ENCODE measurements around the gene SLC39A10. TPM values are rescaled to one million over a fixed set of nuclear protein-coding genes. Genes with fewer than 3 reads are reported as not detected.
"Not testable (repeated sequence)": the region's sequence is repeated elsewhere in the genome, so short reads cannot be mapped to it uniquely, and the experiment has no call there.

The SLC39A10 gene
- total RNA-seq, 6 donors from 2014 or later, result 4.3 to 29.0 (median 13.9) TPM

- 63 to 67% methylated on average over 3 of the region's 3 CpGs for WGBS, 2 donors
- ATAC-seq (ENCODE audit: low FRiP score in 2 of 2), result no peak
Measured at GRCh38 chr2:195663007-195663406, 6.0 kb downstream of the SLC39A10 start.

GRCh38 chr2:195664528-195664927 is 7.5 kb downstream of the SLC39A10 start:
- Histone ChIP-seq H3K27ac (no peak overlapping the region), H3K9me3 (no peaks in the 10 kb centered on the region), H3K4me1 (peaks cover 9 to 18% (median 11%) of the 10 kb centered on the region in 4 donors), H3K36me3 (no peaks in the 10 kb centered on the region), H3K27me3 (no peaks in the 10 kb centered on the region), H3K4me3 (no peak overlapping the region)
- no peak for ATAC-seq (ENCODE audit: low FRiP score in 2 of 2)
- WGBS, 2 donors, result 78 to 79% methylated on average over 1 of the region's 1 CpG
- no peak for TF ChIP-seq POLR2A (IDR thresholded peaks at IDR 0.05)
- DNase-seq, result no peak

More at GRCh38 chr2:195663007-195663406, 6.0 kb downstream of the SLC39A10 start:
- H3K4me3 ChIP-seq, result no peak overlapping the region
- no peak overlapping the region for H3K27ac ChIP-seq
- H3K36me3 ChIP-seq, result no peaks in the 10 kb centered on the region
- no peak for DNase-seq
- TF ChIP-seq CTCF (IDR thresholded peaks at IDR 0.05), result no peak
- no peak for TF ChIP-seq POLR2A (IDR thresholded peaks at IDR 0.05)
- TF ChIP-seq POLR2AphosphoS5 (IDR thresholded peaks at IDR 0.05), result no peak
- TF ChIP-seq EP300 (IDR thresholded peaks at IDR 0.05), result no peak
- no peaks in the 10 kb centered on the region for H3K9me3 ChIP-seq
- no peaks in the 10 kb centered on the region for H3K27me3 ChIP-seq
- H3K4me1 ChIP-seq, result peaks cover 17 to 30% (median 21%) of the 10 kb centered on the region in 4 donors

GRCh38 chr2:195665153-195665552 is 8.1 kb downstream of the SLC39A10 start:
- ATAC-seq (ENCODE audit: low FRiP score in 2 of 2), result peak in 1 of 2 donors; percentile 62
- H3K27me3 ChIP-seq, H3K36me3 ChIP-seq, H3K9me3 ChIP-seq, H3K4me3 ChIP-seq, DNase-seq, H3K27ac ChIP-seq: not testable (repeated sequence)
- H3K4me1 ChIP-seq, result peaks cover 3 to 12% (median 5%) of the 10 kb centered on the region in 4 donors
- 56 to 78% methylated on average over 4 of the region's 4 CpGs for WGBS, 2 donors

GRCh38 chr2:195666113-195666712 is 9.2 kb downstream of the SLC39A10 start:
- H3K4me1 ChIP-seq, result peaks cover 3 to 6% (median 5%) of the 10 kb centered on the region in 4 donors
- 77 to 81% methylated on average over 3 of the region's 3 CpGs for WGBS, 2 donors

GRCh38 chr2:195667974-195668373 is 10.9 kb downstream of the SLC39A10 start:
- no peak overlapping the region for H3K27ac ChIP-seq
- TF ChIP-seq EP300 (IDR thresholded peaks at IDR 0.05), result no peak
- no peak for TF ChIP-seq CTCF (IDR thresholded peaks at IDR 0.05)
- no peak for TF ChIP-seq POLR2AphosphoS5 (IDR thresholded peaks at IDR 0.05)
- TF ChIP-seq POLR2A (IDR thresholded peaks at IDR 0.05), result no peak
- no peak for ATAC-seq (ENCODE audit: low FRiP score in 2 of 2)
- H3K4me3 ChIP-seq, result no peak overlapping the region
- H3K9me3 ChIP-seq, result no peaks in the 10 kb centered on the region
- H3K36me3 ChIP-seq, result no peaks in the 10 kb centered on the region
- DNase-seq, result no peak
- H3K27me3 ChIP-seq, result no peaks in the 10 kb centered on the region
- H3K4me1 ChIP-seq, result peaks cover under 1 to 6% (median 4%) of the 10 kb centered on the region in 4 donors

More at GRCh38 chr2:195666113-195666712, 9.2 kb downstream of the SLC39A10 start:
- Histone ChIP-seq H3K27me3 (no peaks in the 10 kb centered on the region), H3K27ac (no peak overlapping the region), H3K9me3 (no peaks in the 10 kb centered on the region), H3K4me3 (no peak overlapping the region), H3K36me3 (no peaks in the 10 kb centered on the region)
- DNase-seq (no peak), ATAC-seq (ENCODE audit: low FRiP score in 2 of 2) (no peak)
- TF ChIP-seq EP300 (IDR thresholded peaks at IDR 0.05) (no peak), POLR2A (IDR thresholded peaks at IDR 0.05) (no peak), CTCF (IDR thresholded peaks at IDR 0.05) (no peak), POLR2AphosphoS5 (IDR thresholded peaks at IDR 0.05) (no peak)

- ATAC-seq (ENCODE audit: low FRiP score in 2 of 2), result no peak
- no peak for DNase-seq
- Histone ChIP-seq H3K36me3 (no peaks in the 10 kb centered on the region), H3K27ac (no peak overlapping the region), H3K27me3 (no peaks in the 10 kb centered on the region), H3K4me3 (no peak overlapping the region), H3K4me1 (peaks cover 0 to 3% (median under 1%) of the 10 kb centered on the region in 4 donors), H3K9me3 (no peaks in the 10 kb centered on the region)
- TF ChIP-seq EP300 (IDR thresholded peaks at IDR 0.05) (no peak), POLR2A (IDR thresholded peaks at IDR 0.05) (no peak), CTCF (IDR thresholded peaks at IDR 0.05) (no peak), POLR2AphosphoS5 (IDR thresholded peaks at IDR 0.05) (no peak)
Measured at GRCh38 chr2:195670191-195670590, 13.2 kb downstream of the SLC39A10 start.
